ENCODE results near the gene INPP5A. TPM values are rescaled to one million over a fixed set of nuclear protein-coding genes. Genes with fewer than 3 reads are reported as not detected.

The INPP5A gene
- total RNA-seq, 6 donors from 2014 or later = 28.6 to 81.7 (median 44.8) TPM

DNA sequence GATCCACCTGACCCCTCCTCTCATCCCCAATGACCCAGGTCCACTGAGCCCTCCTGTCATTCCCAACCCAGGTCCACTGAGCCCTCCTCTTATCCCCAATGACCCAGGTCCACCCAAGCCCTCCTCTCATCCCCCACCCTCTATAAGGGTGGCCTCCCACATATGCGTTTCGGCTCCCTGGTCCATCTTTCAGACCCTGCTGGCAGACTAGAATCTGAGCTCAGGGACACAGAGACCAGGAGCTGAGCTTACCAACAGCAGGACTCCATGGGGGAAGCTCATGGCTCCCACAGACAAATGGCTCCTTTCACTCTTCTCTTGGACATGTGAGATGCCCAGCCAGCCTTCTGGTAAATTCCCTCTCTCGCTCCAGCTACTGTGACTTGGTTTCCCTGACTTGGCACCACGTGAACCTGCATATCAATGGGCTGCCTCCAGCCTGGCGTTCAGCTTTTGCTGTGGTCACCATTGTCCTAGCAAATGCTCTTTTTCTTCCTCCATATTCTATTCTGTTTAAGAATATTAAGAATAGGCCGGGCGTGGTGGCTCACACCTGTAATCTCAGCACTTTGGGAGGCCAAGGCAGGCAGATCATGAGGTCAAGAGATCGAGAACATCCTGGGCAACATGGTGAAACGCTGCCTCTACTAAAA, 24.8 kb upstream of the INPP5A start:
- no peak for ATAC-seq (ENCODE audit: low FRiP score in 2 of 2)
- Histone ChIP-seq H3K9me3 (no peaks in the 10 kb centered on the region), H3K4me1 (peaks cover 17 to 36% (median 31%) of the 10 kb centered on the region in 4 donors), H3K27ac (no peak overlapping the region), H3K4me3 (no peak overlapping the region), H3K36me3 (no peaks in the 10 kb centered on the region), H3K27me3 (no peaks in the 10 kb centered on the region)
- TF ChIP-seq POLR2AphosphoS5 (IDR thresholded peaks at IDR 0.05) (no peak), POLR2A (IDR thresholded peaks at IDR 0.05) (no peak), EP300 (IDR thresholded peaks at IDR 0.05) (no peak)
- TF ChIP-seq, protein P1, sequence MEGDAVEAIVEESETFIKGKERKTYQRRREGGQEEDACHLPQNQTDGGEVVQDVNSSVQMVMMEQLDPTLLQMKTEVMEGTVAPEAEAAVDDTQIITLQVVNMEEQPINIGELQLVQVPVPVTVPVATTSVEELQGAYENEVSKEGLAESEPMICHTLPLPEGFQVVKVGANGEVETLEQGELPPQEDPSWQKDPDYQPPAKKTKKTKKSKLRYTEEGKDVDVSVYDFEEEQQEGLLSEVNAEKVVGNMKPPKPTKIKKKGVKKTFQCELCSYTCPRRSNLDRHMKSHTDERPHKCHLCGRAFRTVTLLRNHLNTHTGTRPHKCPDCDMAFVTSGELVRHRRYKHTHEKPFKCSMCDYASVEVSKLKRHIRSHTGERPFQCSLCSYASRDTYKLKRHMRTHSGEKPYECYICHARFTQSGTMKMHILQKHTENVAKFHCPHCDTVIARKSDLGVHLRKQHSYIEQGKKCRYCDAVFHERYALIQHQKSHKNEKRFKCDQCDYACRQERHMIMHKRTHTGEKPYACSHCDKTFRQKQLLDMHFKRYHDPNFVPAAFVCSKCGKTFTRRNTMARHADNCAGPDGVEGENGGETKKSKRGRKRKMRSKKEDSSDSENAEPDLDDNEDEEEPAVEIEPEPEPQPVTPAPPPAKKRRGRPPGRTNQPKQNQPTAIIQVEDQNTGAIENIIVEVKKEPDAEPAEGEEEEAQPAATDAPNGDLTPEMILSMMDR (IDR thresholded peaks at IDR 0.05) = no peak
- 95% methylated on average over 9 of the region's 9 CpGs for WGBS, 2 donors
- peak in 1 of 2 donors; percentile 9 for DNase-seq

DNA sequence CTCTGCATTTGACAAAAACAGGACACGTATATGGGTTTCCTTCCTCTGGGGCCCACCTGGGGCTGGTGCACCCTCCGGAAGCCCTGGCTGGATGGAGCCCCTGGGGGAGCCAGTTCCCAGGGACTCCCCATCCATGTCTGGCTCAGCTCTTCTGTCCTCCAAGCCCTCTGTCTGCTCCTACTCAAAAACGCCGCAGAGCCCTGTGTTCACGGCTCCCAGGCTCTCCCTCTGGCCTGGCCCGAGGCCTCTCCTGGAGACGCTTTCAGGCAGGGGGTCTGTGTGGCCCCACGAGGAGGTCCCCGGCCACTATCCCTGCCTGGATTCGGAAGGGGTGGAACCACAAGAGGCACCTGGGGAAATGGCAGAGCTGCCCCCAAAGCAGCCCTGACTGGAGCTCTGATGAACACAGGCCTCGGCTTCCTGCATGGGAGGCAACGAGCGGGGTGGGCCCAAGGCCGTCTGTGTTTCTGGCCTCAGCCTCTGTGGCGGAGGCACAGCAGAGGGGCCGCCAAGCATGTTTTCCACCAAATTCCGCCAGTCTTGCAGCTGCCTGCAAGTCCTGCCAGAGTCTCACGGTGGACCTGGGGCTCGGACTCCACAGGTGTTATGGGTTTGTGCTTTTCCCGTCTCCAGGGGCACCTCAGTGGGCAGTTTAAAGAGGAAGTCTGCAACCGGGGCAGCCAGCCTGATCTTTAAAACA, 22.6 kb upstream of the INPP5A start:
- Histone ChIP-seq H3K4me1 (peaks cover 39 to 52% (median 42%) of the 10 kb centered on the region in 4 donors), H3K9me3 (no peaks in the 10 kb centered on the region), H3K27me3 (no peaks in the 10 kb centered on the region), H3K4me3 (no peak overlapping the region), H3K27ac (peak overlapping the region in 2 of 4 donors; percentile 92 to 97), H3K36me3 (no peaks in the 10 kb centered on the region)
- 64 to 68% methylated on average over 12 to 21 of the region's 21 CpGs for WGBS, 2 donors
- TF ChIP-seq EP300 (IDR thresholded peaks at IDR 0.05) (no peak), POLR2AphosphoS5 (IDR thresholded peaks at IDR 0.05) (no peak), POLR2A (IDR thresholded peaks at IDR 0.05) (no peak)
- TF ChIP-seq, protein P1 (IDR thresholded peaks at IDR 0.05) = no peak
- DNase-seq = peak; percentile 21 to 68
- no peak for ATAC-seq (ENCODE audit: low FRiP score in 2 of 2)

DNA sequence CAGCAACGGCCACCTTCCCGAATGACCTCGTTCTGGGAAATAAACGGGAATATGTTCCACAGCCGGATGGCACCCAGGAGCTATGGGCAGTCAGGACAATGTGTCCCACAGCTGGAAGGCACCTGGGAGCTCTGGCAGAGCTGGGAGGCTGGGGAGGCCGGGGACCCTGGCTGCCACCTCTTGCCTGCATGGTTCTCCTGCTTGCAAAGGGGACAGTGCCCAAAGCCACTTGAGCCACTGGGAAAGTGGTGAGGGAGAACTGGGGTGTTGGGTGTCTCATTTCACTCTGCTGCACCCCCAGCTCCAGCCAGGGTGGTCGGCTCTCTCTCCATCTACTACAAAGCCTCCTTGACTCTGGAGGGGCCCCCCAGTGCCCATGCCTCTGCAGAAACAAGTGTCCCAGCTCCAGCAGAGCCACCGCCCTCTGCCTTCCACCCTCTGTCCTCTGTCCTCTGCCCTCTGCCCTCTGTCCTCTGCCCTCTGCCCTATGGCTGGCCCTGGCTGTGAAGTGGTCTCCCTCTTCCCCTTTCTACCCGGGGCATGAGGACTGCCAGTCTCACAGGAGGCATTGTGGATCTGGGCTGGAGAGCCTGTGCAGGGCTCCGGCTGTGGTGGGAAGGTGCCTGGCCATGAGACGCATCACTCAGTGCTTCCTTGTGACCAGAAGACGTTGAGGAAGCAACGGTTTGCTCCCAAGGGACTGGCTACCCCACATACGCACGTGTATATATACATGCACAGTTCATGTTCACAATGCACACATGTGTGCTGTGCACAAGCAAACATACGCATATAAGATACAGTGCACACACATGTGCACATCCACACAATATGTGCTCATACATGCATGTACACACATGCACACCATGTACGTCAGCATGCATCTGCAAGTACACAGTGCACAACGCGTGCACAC, 21.5 kb upstream of the INPP5A start:
- DNase-seq (peak; percentile 21 to 40), ATAC-seq (ENCODE audit: low FRiP score in 2 of 2) (no peak)
- WGBS, 2 donors = 67 to 73% methylated on average over 15 to 19 of the region's 19 CpGs
- peak overlapping the region; percentile 84 to 97 (median 90) for H3K27ac ChIP-seq
- no peaks in the 10 kb centered on the region for H3K9me3 ChIP-seq
- no peaks in the 10 kb centered on the region for H3K27me3 ChIP-seq
- H3K36me3 ChIP-seq = no peaks in the 10 kb centered on the region
- no peak overlapping the region for H3K4me3 ChIP-seq
- H3K4me1 ChIP-seq = peaks cover 49 to 63% (median 53%) of the 10 kb centered on the region in 4 donors
- TF ChIP-seq POLR2A (IDR thresholded peaks at IDR 0.05) = no peak
- TF ChIP-seq, protein P1 (IDR thresholded peaks at IDR 0.05) = no peak
- no peak for TF ChIP-seq EP300 (IDR thresholded peaks at IDR 0.05)

DNA sequence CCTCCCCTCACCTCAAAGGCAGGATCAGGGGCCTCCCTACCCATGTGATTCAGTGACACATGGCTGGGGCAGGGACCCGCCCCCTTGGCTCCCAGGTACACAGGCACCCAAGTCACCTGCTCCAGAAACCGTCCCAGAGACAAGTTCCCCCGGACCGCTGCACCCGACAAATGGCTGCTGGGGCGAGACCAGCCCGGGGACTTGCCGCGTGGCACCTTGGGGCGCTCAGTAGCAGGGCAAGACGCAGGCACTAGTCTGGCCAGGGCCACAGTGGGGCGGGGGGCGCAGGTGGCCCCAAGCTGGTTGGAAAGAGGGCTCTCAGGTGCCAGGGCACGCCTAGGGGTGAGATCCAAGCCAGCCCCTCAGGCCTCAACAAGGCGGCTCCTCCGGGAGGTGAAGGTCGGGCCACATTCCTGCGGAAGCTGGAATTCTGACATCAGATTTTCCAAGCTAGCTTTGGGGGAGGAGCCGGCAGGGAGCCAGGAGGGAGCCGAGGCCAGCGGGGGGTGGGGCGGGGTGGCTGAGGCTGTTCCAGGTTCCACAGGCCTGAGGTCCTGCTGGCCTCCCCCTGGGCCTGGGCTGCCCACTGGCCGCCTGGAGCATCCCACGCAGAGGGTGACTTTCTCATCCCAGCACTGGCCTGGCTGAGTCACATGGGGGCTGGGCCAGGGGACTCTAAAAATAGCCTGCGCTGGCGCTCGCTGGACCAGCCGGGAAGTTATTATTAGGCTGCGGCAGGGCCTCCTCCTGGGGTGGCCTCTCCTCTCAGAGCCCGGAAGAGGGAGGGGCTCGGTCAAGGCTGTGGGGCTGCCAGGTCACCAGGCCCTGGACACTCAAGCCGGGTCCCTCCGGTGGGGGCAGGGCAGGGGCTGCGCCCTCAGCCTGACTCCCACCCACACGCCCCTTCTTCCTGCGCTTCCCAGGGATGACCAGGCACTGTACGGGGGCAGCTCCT, 20.5 kb upstream of the INPP5A start:
- Histone ChIP-seq H3K27me3 (no peaks in the 10 kb centered on the region), H3K9me3 (no peaks in the 10 kb centered on the region), H3K36me3 (no peaks in the 10 kb centered on the region), H3K4me1 (peaks cover 54 to 69% (median 61%) of the 10 kb centered on the region in 4 donors), H3K27ac (peak overlapping the region; percentile 84 to 97 (median 90)), H3K4me3 (peak overlapping the region in 3 of 4 donors; percentile 7 to 21 (median 9))
- 16 to 28% methylated on average over 5 to 20 of the region's 37 CpGs for WGBS, 2 donors
- peak; percentile 91 to 94 for DNase-seq
- ATAC-seq (ENCODE audit: low FRiP score in 2 of 2) = peak; percentile 92 to 94
- TF ChIP-seq POLR2A (IDR thresholded peaks at IDR 0.05) (peak in 2 of 4 donors; percentile 20 to 37), EP300 (IDR thresholded peaks at IDR 0.05) (peak in 2 of 4 donors; percentile 42 to 71), POLR2AphosphoS5 (IDR thresholded peaks at IDR 0.05) (peak; percentile 68 to 80)
- TF ChIP-seq, protein P1 (IDR thresholded peaks at IDR 0.05) = peak in 1 of 6 experiments; percentile 4

Measured in upper lobe of left lung (tissue), 6 donors.